H1 (cell line): Measurements from ENCODE around the gene UMAD1. TPM values are rescaled to one million over a fixed set of nuclear protein-coding genes. Genes with fewer than 3 reads are reported as not detected.

Source experiments
- CTCF ChIA-PET: fragments of 300-600 bp; sonication (Branson Sonifier 250); formaldehyde crosslinking; loops from one replicate; lab custom pipeline; 2021; ENCODE audit not compliant: partially characterized antibody; lab: Charles Lee
- POLR2A ChIA-PET: fragments of 300-600 bp; sonication (Branson Sonifier 250); formaldehyde crosslinking; loops from one replicate; lab custom pipeline; 2021; ENCODE audit warnings: inconsistent platforms; ENCODE audit not compliant: partially characterized antibody; lab: Charles Lee
- DNase-seq, 2 experiments: peaks; one replicate each; pipeline versions ENCODE4 v3.0.0 to v3.0.0-alpha.2; 2010 to 2022; ENCODE audit warnings: low spot score in 2 of 2, low read depth in 1 of 2, mixed read lengths in 1 of 2
- FAIRE-seq: peaks from 2 replicates; lab custom pipeline; 2011; peaks lifted over from hg19 to GRCh38; lab: Jason Lieb, UNC
- H2AFZ ChIP-seq: 2 replicates; pipeline ENCODE4 v1.8.1; 2012; ENCODE audit warnings: low read length, inconsistent platforms
- H2AK5ac ChIP-seq: 2 replicates; pipeline ENCODE4 v1.6.1; 2013; ENCODE audit warnings: low read depth, low read length
- H2BK120ac ChIP-seq: replicated peaks from 2 replicates; pipeline ENCODE3; 2013; ENCODE audit warnings: low read depth, low read length, inconsistent platforms
- H2BK12ac ChIP-seq: 2 replicates; pipeline ENCODE4 v1.6.1; 2013; ENCODE audit warnings: low read depth, low read length
- H2BK15ac ChIP-seq: 2 replicates; pipeline ENCODE4 v1.6.1; 2013; ENCODE audit warnings: low read length
- H2BK20ac ChIP-seq: 2 replicates; pipeline ENCODE4 v1.6.1; 2013; ENCODE audit warnings: low read length
- H2BK5ac ChIP-seq: 2 replicates; pipeline ENCODE4 v1.6.1; 2013; ENCODE audit warnings: low read depth, low read length
- H3K14ac ChIP-seq: 2 replicates; pipeline ENCODE4 v1.6.1; 2013; ENCODE audit warnings: inconsistent platforms; ENCODE audit not compliant: insufficient read length
- H3K18ac ChIP-seq: 2 replicates; pipeline ENCODE4 v1.6.1; 2013; ENCODE audit warnings: low read length; ENCODE audit errors: extremely low read depth
- H3K23ac ChIP-seq: 2 replicates; pipeline ENCODE4 v1.6.1; 2013; ENCODE audit warnings: inconsistent platforms; ENCODE audit not compliant: insufficient read length
- H3K23me2 ChIP-seq: 2 replicates; pipeline ENCODE4 v1.6.1; 2013; ENCODE audit warnings: low read depth, low read length
- H3K27ac ChIP-seq: 2 replicates; pipeline ENCODE4 v1.6.1; 2011; ENCODE audit warnings: low read depth, low read length, inconsistent platforms
- H3K27me3 ChIP-seq, 4 experiments: replicated peaks in 1 of 4; 1 replicate in 1 of 4; 2 replicates in 3 of 4; pipeline versions ENCODE4 v1.6.1 to v1.8.1; 2011 to 2013; ENCODE audit warnings: low read length in 3 of 4, mild to moderate bottlenecking in 3 of 4, inconsistent platforms in 2 of 4, mixed read lengths in 2 of 4, moderate library complexity in 1 of 4; ENCODE audit not compliant: control insufficient read depth in 3 of 4, insufficient read depth in 3 of 4; ENCODE audit errors: extremely low read depth in 1 of 4
- H3K36me3 ChIP-seq, 4 experiments: 2 replicates each; pipeline versions ENCODE4 v1.6.1 to v1.8.1; 2011 to 2013; ENCODE audit warnings: mild to moderate bottlenecking in 4 of 4, low read length in 3 of 4, moderate library complexity in 2 of 4, control low read depth in 1 of 4, inconsistent platforms in 1 of 4; ENCODE audit not compliant: insufficient read depth in 4 of 4, control insufficient read depth in 2 of 4
- H3K4ac ChIP-seq: replicated peaks from 2 replicates; pipeline ENCODE3; 2013; ENCODE audit warnings: low read length, low read depth, mixed read lengths, inconsistent platforms; ENCODE audit not compliant: insufficient read length
- H3K4me1 ChIP-seq, 4 experiments: replicated peaks in 1 of 4; 1 replicate in 1 of 4; 2 replicates in 3 of 4; pipeline versions ENCODE4 v1.6.1 to v1.8.1; 2011 to 2013; ENCODE audit warnings: low read length in 3 of 4, inconsistent platforms in 2 of 4, mixed read lengths in 1 of 4; ENCODE audit not compliant: insufficient read depth in 4 of 4, control insufficient read depth in 3 of 4
- H3K4me2 ChIP-seq, 2 experiments: 2 replicates each; pipeline versions ENCODE4 v1.6.1 to v1.8.1; 2011 to 2013; ENCODE audit warnings: low read depth in 2 of 2, low read length in 2 of 2, control low read depth in 1 of 2, inconsistent platforms in 1 of 2, mild to moderate bottlenecking in 1 of 2; ENCODE audit not compliant: insufficient read depth in 1 of 2
- H3K4me3 ChIP-seq, 4 experiments: fragments of 200-600, 300-600 bp in 1 of 4; sonication (generic), shearing (Covaris generic), sonication (Bioruptor Twin) in 1 of 4; 2 replicates each; pipeline versions ENCODE4 v1.5.1 to v1.8.1; 2011 to 2016; ENCODE audit warnings: low read length in 4 of 4, low read depth in 3 of 4, control low read depth in 2 of 4, inconsistent platforms in 2 of 4, mild to moderate bottlenecking in 2 of 4, mixed read lengths in 1 of 4, moderate library complexity in 1 of 4; ENCODE audit not compliant: insufficient read depth in 2 of 4; ENCODE audit errors: extremely low read depth in 1 of 4
- H3K56ac ChIP-seq: replicated peaks from 2 replicates; pipeline ENCODE3; 2013; ENCODE audit warnings: low read depth, mild to moderate bottlenecking, mixed read lengths, low read length, inconsistent platforms; ENCODE audit not compliant: insufficient read length
- H3K79me1 ChIP-seq: 2 replicates; pipeline ENCODE4 v1.6.1; 2013; ENCODE audit warnings: low read depth, low read length, control low read depth
- H3K79me2 ChIP-seq, 2 experiments: 2 replicates each; pipeline versions ENCODE4 v1.6.1 to v1.8.1; 2012 to 2013; ENCODE audit warnings: low read length in 2 of 2, mild to moderate bottlenecking in 2 of 2, inconsistent platforms in 1 of 2; ENCODE audit not compliant: insufficient read depth in 2 of 2, control insufficient read depth in 1 of 2
- H3K9ac ChIP-seq, 4 experiments: replicated peaks in 1 of 4; 1 replicate in 1 of 4; 2 replicates in 3 of 4; pipeline versions ENCODE4 v1.6.1 to v1.8.1; 2011 to 2013; ENCODE audit warnings: low read depth in 3 of 4, low read length in 3 of 4, control low read depth in 2 of 4, mild to moderate bottlenecking in 2 of 4, moderate library complexity in 2 of 4, inconsistent platforms in 1 of 4; ENCODE audit errors: extremely low read depth in 1 of 4
- H3K9me3 ChIP-seq, 2 experiments: 2 replicates each; pipeline versions ENCODE4 v1.6.1 to v1.8.1; 2012 to 2013; ENCODE audit warnings: mild to moderate bottlenecking in 2 of 2, moderate library complexity in 2 of 2, control low read depth in 1 of 2, inconsistent platforms in 1 of 2, low read depth in 1 of 2, low read length in 1 of 2, mixed read lengths in 1 of 2; ENCODE audit not compliant: insufficient read depth in 2 of 2
- H4K20me1 ChIP-seq, 2 experiments: replicated peaks in 1 of 2; 2 replicates each; pipeline versions ENCODE3 to v1.8.1; 2011 to 2013; ENCODE audit warnings: inconsistent platforms in 2 of 2, low read length in 2 of 2, mild to moderate bottlenecking in 1 of 2; ENCODE audit not compliant: insufficient read depth in 2 of 2, control insufficient read depth in 1 of 2
- H4K5ac ChIP-seq: 2 replicates; pipeline ENCODE4 v1.6.1; 2013; ENCODE audit warnings: low read length, low read depth, mixed read lengths, inconsistent platforms; ENCODE audit not compliant: insufficient read length
- H4K8ac ChIP-seq: 2 replicates; pipeline ENCODE4 v1.8.0; 2013; ENCODE audit warnings: mild to moderate bottlenecking, moderate library complexity, low read length, inconsistent platforms; ENCODE audit not compliant: insufficient read depth; ENCODE audit errors: extremely low read depth
- H4K91ac ChIP-seq: replicated peaks from 2 replicates; pipeline ENCODE3; 2013; ENCODE audit warnings: low read length, mixed read lengths, inconsistent platforms; ENCODE audit not compliant: insufficient read length
- CEBPB ChIP-seq: IDR thresholded peaks from 2 replicates; pipeline ENCODE4 v1.6.1; 2012; ENCODE audit warnings: low read depth, low read length
- CTCF ChIP-seq, 3 experiments: IDR thresholded peaks; 1 replicate in 2 of 3; 2 replicates in 1 of 3; pipeline versions ENCODE4 v1.5.1 to v1.6.1; 2011; ENCODE audit warnings: low read length in 3 of 3, mild to moderate bottlenecking in 3 of 3, inconsistent platforms in 2 of 3, low read depth in 1 of 3, moderate library complexity in 1 of 3; ENCODE audit not compliant: insufficient read depth in 1 of 3; ENCODE audit errors: control extremely low read depth in 1 of 3
- EZH2 ChIP-seq: fragments of 200-600 bp; sonication (generic); IDR thresholded peaks from 2 replicates; pipeline ENCODE4 v1.7.1; 2012; ENCODE audit warnings: low read depth, mild to moderate bottlenecking, moderate library complexity, low read length, inconsistent platforms; ENCODE audit not compliant: severe bottlenecking
- MAFK ChIP-seq: IDR thresholded peaks from 2 replicates; pipeline ENCODE4 v1.6.1; 2012; ENCODE audit warnings: low read depth, mild to moderate bottlenecking, improper control_type of control experiment, low read length
- RFX5 ChIP-seq: IDR thresholded peaks from 2 replicates; pipeline ENCODE4 v1.6.1; 2011; ENCODE audit warnings: low read depth, low read length, improper control_type of control experiment, borderline replicate concordance
- RNF2 ChIP-seq: fragments of 200-900, 300-1000 bp; sonication (generic); IDR thresholded peaks from 2 replicates; pipeline ENCODE4 v1.7.1; 2016; ENCODE audit warnings: borderline replicate concordance, low read depth, mild to moderate bottlenecking, antibody characterized with exemption, low read length; ENCODE audit not compliant: poor library complexity, severe bottlenecking; ENCODE audit errors: missing control alignments
- RXRA ChIP-seq: IDR thresholded peaks from 2 replicates; pipeline ENCODE4 v1.6.1; 2011; ENCODE audit warnings: low read depth, mild to moderate bottlenecking, low read length, moderate library complexity; ENCODE audit not compliant: insufficient read depth
- SIRT6 ChIP-seq: IDR thresholded peaks from one replicate; pipeline ENCODE4 v1.7.1; 2012; ENCODE audit warnings: low read length, inconsistent platforms
- TAF7 ChIP-seq: optimal IDR thresholded peaks from 2 replicates; pipeline ENCODE3; 2011; ENCODE audit warnings: low read depth, mild to moderate bottlenecking, inconsistent platforms, low read length, moderate library complexity, borderline replicate concordance
- TEAD4 ChIP-seq: IDR thresholded peaks from 2 replicates; pipeline ENCODE4 v1.6.1; 2012; ENCODE audit warnings: low read depth, low read length, inconsistent platforms, mixed read lengths
- WGBS, 2 experiments: shearing (Covaris generic) in 1 of 2; methylation state at CpG; one replicate each; pipeline versions ENCODE4 v1.1.6 to v1.1.7; 2013 to 2015; ENCODE audit warnings: low lambda C conversion rate in 2 of 2, mixed read lengths in 2 of 2, inconsistent platforms in 1 of 2, low coverage in 1 of 2, missing lambda C conversion rate in 1 of 2; ENCODE audit not compliant: insufficient replicate concordance in 2 of 2, insufficient coverage in 1 of 2, insufficient read length in 1 of 2; ENCODE audit errors: extremely low coverage in 1 of 2, missing lambda C conversion rate in 1 of 2; 5-methylcytosine and 5-hydroxymethylcytosine counted together
- polyA plus RNA-seq, 7 experiments: library from polyadenylated mRNA; depleted of rRNA in 3 of 7; stranded (reverse) in 5 of 7; unstranded in 2 of 7; fragments of >200 nt in 5 of 7; fragments of 200-250 nt in 2 of 7; gene quantifications; 1 replicate in 5 of 7; 2 replicates in 1 of 7; 4 replicates in 1 of 7; pipeline versions ENCODE4 v1.2.1 to v1.2.3, GENCODE V29; 2011 to 2013; ENCODE audit warnings: missing spikeins in 2 of 7, mixed read lengths in 2 of 7
- total RNA-seq: library from RNA; stranded (reverse); fragmentation: NEBNext Ultra II Directional; extraction: Animal tissue kit (Norgen Biotek cat#: 25700); gene quantifications from 2 replicates; pipeline ENCODE4 v1.2.1, GENCODE V29; 2021

Gene UMAD1
- total and polyA plus RNA-seq, 2 of the 8 experiments (the other 6 are each of a cell fraction or from before 2014, with no cell fraction given), result 10.4 to 12.3 TPM

DNA sequence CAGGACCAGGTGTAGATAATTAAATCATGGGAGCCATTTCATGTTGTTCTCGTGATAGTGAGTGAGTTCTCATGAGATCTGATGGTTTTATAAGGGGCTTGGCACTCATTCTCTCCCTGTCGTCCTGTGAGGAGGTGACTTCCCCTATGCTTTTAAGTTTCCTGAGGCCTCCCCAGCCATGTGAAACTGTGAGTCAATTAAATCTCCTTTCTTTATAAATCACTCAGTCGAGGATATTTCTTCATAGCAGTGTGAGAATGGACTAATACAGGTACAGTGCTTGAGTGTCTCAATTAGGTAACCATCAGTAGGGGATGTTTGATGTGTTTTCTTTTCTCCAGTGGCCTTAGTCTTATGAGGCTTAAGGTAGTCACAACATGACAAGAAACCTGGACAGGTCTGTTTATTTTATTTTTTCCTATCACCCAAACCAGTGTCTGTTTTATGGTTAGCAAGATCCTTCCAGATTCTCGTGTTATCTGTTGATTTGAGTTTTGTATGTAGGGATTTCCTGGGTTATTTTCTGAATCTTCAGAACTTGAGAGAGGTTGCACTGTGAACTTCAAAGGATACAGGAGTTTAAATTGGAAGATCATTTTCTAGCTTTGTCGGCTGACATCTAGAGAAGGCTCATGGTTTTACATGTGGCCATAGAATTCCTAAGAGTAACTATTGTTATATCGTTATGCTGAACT is 32.1 kb downstream of the UMAD1 start:
- Histone ChIP-seq H3K4me3 (no peak overlapping the region), H3K79me1 (no peaks in the 10 kb centered on the region), H3K56ac (no peak overlapping the region), H3K36me3 (no peaks in the 10 kb centered on the region; a peak in 1 of 8 replicates), H3K4me1 (no peaks in the 10 kb centered on the region; a peak in 1 of 7 replicates), H3K27ac (no peak overlapping the region), H3K18ac (no peak overlapping the region), H3K14ac (no peak overlapping the region), H3K4me2 (no peak overlapping the region), H2AK5ac (no peak overlapping the region), H2AFZ (no peak overlapping the region), H2BK15ac (no peak overlapping the region), H4K8ac (no peak overlapping the region), H3K9ac (no peak overlapping the region; a peak in 1 of 7 replicates), H3K4ac (no peak overlapping the region), H2BK120ac (no peak overlapping the region), H2BK12ac (no peak overlapping the region), H3K23me2 (no peaks in the 10 kb centered on the region), H2BK5ac (no peak overlapping the region), H2BK20ac (no peak overlapping the region), H4K5ac (no peak overlapping the region), H3K23ac (no peak overlapping the region), H4K91ac (no peak overlapping the region), H3K9me3 (no peaks in the 10 kb centered on the region), H3K27me3 (no peaks in the 10 kb centered on the region), H3K79me2 (no peaks in the 10 kb centered on the region), H4K20me1 (no peaks in the 10 kb centered on the region)
- ChIA-PET CTCF (no interaction called here), POLR2A (no interaction called here)
- DNase-seq (no peak), FAIRE-seq (no peak)
- 79% methylated on average over 6 of the region's 6 CpGs; no CpG with 5 or more reads in 1 of the 2 experiments for WGBS, 2 experiments
- no peak for TF ChIP-seq MAFK
- TF ChIP-seq CEBPB, result no peak
- TF ChIP-seq EZH2, result no peak
- no peak for TF ChIP-seq TAF7
- TF ChIP-seq RFX5, result no peak
- no peak for TF ChIP-seq TEAD4
- TF ChIP-seq RNF2, result no peak
- TF ChIP-seq CTCF (IDR thresholded peaks at IDR 0.05; ENCODE audit: control extremely low read depth in 1 of 3, insufficient read depth in 1 of 3, low read depth in 1 of 3, low read length in 3 of 3), result no peak
- no peak for TF ChIP-seq RXRA
- no peak for TF ChIP-seq SIRT6
